Adrenal gland (tissue), 12 donors: ENCODE data around the gene NUDT22. TPM values are rescaled to one million over a fixed set of nuclear protein-coding genes. Genes with fewer than 3 reads are reported as not detected.

Source experiments
- DNase-seq, 7 donors: peaks; one replicate each; pipeline ENCODE4 v3.0.0-alpha.2; 2019 to 2020
- H3K27ac ChIP-seq, 5 donors: fragments of 200-600 bp; sonication (generic) in 4 of 5; 1 replicate in 3 of 5; 2 replicates in 2 of 5; pipeline versions ENCODE4 v1.5.1 to v1.8.0; 2016 to 2020; ENCODE audit warnings: mild to moderate bottlenecking in 1 of 5
- H3K27me3 ChIP-seq: fragments of 200-600 bp; 2 replicates; pipeline ENCODE4 v1.8.0; 2021
- H3K36me3 ChIP-seq, 2 donors: fragments of 200-600 bp; replicated peaks in 1 of 2; 1 replicate in 1 of 2; 2 replicates in 1 of 2; pipeline versions ENCODE4 v1.5.1 to v1.8.0; 2018 to 2022
- H3K4me1 ChIP-seq, 2 donors: fragments of 200-600 bp; replicated peaks in 1 of 2; 1 replicate in 1 of 2; 2 replicates in 1 of 2; pipeline versions ENCODE4 v1.5.1 to v1.8.0; 2018 to 2021
- H3K4me3 ChIP-seq, 4 donors: fragments of 200-600 bp; sonication (generic) in 3 of 4; one replicate each; pipeline ENCODE4 v1.5.1; 2016 to 2018
- H3K9me3 ChIP-seq, 3 donors: fragments of 200-600 bp; sonication (generic) in 1 of 3; replicated peaks in 1 of 3; 1 replicate in 2 of 3; 2 replicates in 1 of 3; pipeline versions ENCODE4 v1.5.1 to v1.8.0; 2016 to 2021
- CTCF ChIP-seq, 6 experiments: fragments of 450-650 bp in 4 of 6; fragments of 200-600 bp in 2 of 6; sonication (generic) in 1 of 6; IDR thresholded peaks; 1 replicate in 5 of 6; 2 replicates in 1 of 6; pipeline versions ENCODE4 v1.5.1 to v1.8.0; 2016 to 2021; ENCODE audit warnings: antibody characterized with exemption in 6 of 6, mild to moderate bottlenecking in 2 of 6, moderate library complexity in 1 of 6
- POLR2A ChIP-seq, 2 donors: fragments of 450-650 bp; IDR thresholded peaks; one replicate each; pipeline ENCODE4 v1.6.1; 2017; ENCODE audit warnings: antibody characterized with exemption in 2 of 2, mild to moderate bottlenecking in 2 of 2, moderate library complexity in 1 of 2
- WGBS, 4 donors: extraction: QIAGEN DNeasy Blood & Tissue Kit in 2 of 4; methylation state at CpG; one replicate each; pipeline versions ENCODE4 v1.1.5 to v1.1.7; 2013 to 2017; 5-methylcytosine and 5-hydroxymethylcytosine counted together
- intact Hi-C, 2 donors: fragments of 100-400 bp; cut with DNase I; formaldehyde crosslinking; loops; one replicate each; pipeline versions ENCODE4 v1.14.1 to v1.15.0; 2022 to 2023
- polyA plus RNA-seq, 3 donors: library from polyadenylated mRNA; stranded (reverse); fragments of 200-250 nt in 2 of 3; fragments of 350-450 nt in 1 of 3; fragmentation: Illumina TruSeq in 1 of 3; extraction: RNeasy Lipid Tissue Mini Kit (QIAGEN cat#74804) in 1 of 3; gene quantifications; one replicate each; pipeline ENCODE4 v1.2.3, GENCODE V29; 2013 to 2014
- total RNA-seq, 9 donors: library from RNA; depleted of rRNA in 4 of 9; stranded (reverse); fragments of >200 nt in 4 of 9; fragments of 120-200 nt in 1 of 9; fragmentation: NEBNext Ultra II Directional in 1 of 9; extraction: Animal tissue kit (Norgen Biotek cat#: 25700) in 1 of 9; gene quantifications; one replicate each; pipeline versions ENCODE4 v1.1.0 to v1.2.4, GENCODE V29; 2013 to 2023
- donor health status: healthy with polysubstance abuse.
- donor health status: Bipolar disorder and iron deficiency.
- donor health status: DM: yes; HTN: yes; CAD: no.
- donor health status: DM: no; HTN: no; CAD: no.
- donor health status: DM: no; HTN: no; CAD: no.
- donor health status: DM: yes; HTN: yes; CAD: no.

Gene NUDT22
- total and polyA plus RNA-seq, 12 donors = 19.5 to 190 (median 80.8) TPM

- peak; percentile 89 to 97 (median 96) for DNase-seq
- intact Hi-C loops = no loop called here
- 20 to 26% (median 22%) methylated on average over 11 to 23 of the region's 23 CpGs for WGBS, 4 donors
Observed at GRCh38 chr11:64268025-64268892, 42.2 kb downstream of the NUDT22 start.

GRCh38 chr11:64268893-64269539 lies 42.9 kb downstream of the NUDT22 start:
- DNase-seq = peak; percentile 53 to 83 (median 71)
- Histone ChIP-seq H3K27me3 (no peaks in the 10 kb centered on the region), H3K9me3 (no peaks in the 10 kb centered on the region), H3K27ac (peak overlapping the region; percentile 94 to 97 (median 96)), H3K4me3 (peak overlapping the region; percentile 19 to 91 (median 61)), H3K36me3 (peaks cover 0 to 24% of the 10 kb centered on the region in 2 donors), H3K4me1 (peaks cover 30 to 43% of the 10 kb centered on the region in 2 donors)
- intact Hi-C loops = no loop called here
- whole genome bisulfite sequencing, 4 donors = 0 to 1% (median 1%) methylated on average over 20 to 34 of the region's 34 CpGs
- peak in 1 of 6 experiments; percentile 4 for TF ChIP-seq CTCF (IDR thresholded peaks at IDR 0.05)
- peak in 1 of 2 donors; percentile 86 for TF ChIP-seq POLR2A (IDR thresholded peaks at IDR 0.05)

More at GRCh38 chr11:64268025-64268892, 42.2 kb downstream of the NUDT22 start:
- Histone ChIP-seq H3K4me3 (peak overlapping the region in 1 of 4 donors; percentile 78), H3K36me3 (peaks cover 0 to 32% of the 10 kb centered on the region in 2 donors), H3K4me1 (peaks cover 30 to 43% of the 10 kb centered on the region in 2 donors), H3K9me3 (no peaks in the 10 kb centered on the region), H3K27me3 (no peaks in the 10 kb centered on the region), H3K27ac (peak overlapping the region; percentile 94 to 97 (median 96))
- TF ChIP-seq POLR2A (IDR thresholded peaks at IDR 0.05) (no peak), CTCF (IDR thresholded peaks at IDR 0.05) (peak in 4 of 6 experiments; percentile 16 to 58 (median 41))

GRCh38 chr11:64269540-64270220 lies 43.6 kb downstream of the NUDT22 start:
- Histone ChIP-seq H3K4me1 (peaks cover 30 to 43% of the 10 kb centered on the region in 2 donors), H3K27ac (peak overlapping the region; percentile 94 to 97 (median 96))
- intact Hi-C loops = no loop called here

More at GRCh38 chr11:64269540-64270220, 43.6 kb downstream of the NUDT22 start:
- H3K4me3 ChIP-seq = peak overlapping the region; percentile 25 to 91 (median 61)
- no peaks in the 10 kb centered on the region for H3K27me3 ChIP-seq
- WGBS, 4 donors = 0% methylated on average over 3 to 58 of the region's 58 CpGs
- peak; percentile 97 to 100 (median 99) for DNase-seq
- TF ChIP-seq CTCF (IDR thresholded peaks at IDR 0.05) = peak in 3 of 6 experiments; percentile 6 to 15 (median 12)
- peak; percentile 4 to 10 for TF ChIP-seq POLR2A (IDR thresholded peaks at IDR 0.05)
- peaks cover 0 to 18% of the 10 kb centered on the region in 2 donors for H3K36me3 ChIP-seq
- H3K9me3 ChIP-seq = no peaks in the 10 kb centered on the region
